K562 (cell line): ENCODE results near the gene SREBF1. TPM values are rescaled to one million over a fixed set of nuclear protein-coding genes. Genes with fewer than 3 reads are reported as not detected.
A peak's percentile ranks its signal among the peaks of the same experiment; 100 is the strongest.

Experiments used
- ATF3 ChIP-seq, 2 experiments: fragments of 450-650 bp in 1 of 2; sonication (generic) in 1 of 2; formaldehyde crosslinking in 1 of 2; IDR thresholded peaks in 1 of 2; conservative IDR thresholded peaks in 1 of 2; 2 replicates each; pipeline versions ENCODE4 v1.6.1 to v1.8.1; 2016 to 2023; ENCODE audit warnings: mild to moderate bottlenecking in 2 of 2, moderate library complexity in 2 of 2, inconsistent platforms in 1 of 2, missing genetic modification reagents in 1 of 2
- CC2D1A ChIP-seq: fragments of 450-650 bp; IDR thresholded peaks from 2 replicates; pipeline ENCODE4 v1.6.1; 2017; ENCODE audit warnings: mild to moderate bottlenecking
- FOS ChIP-seq: IDR thresholded peaks from 3 replicates; pipeline ENCODE4 v1.6.1; 2011; ENCODE audit not compliant: insufficient read length; ENCODE audit errors: extremely low read depth
- GABPB1 ChIP-seq: sonication (generic); formaldehyde crosslinking; IDR thresholded peaks from 2 replicates; pipeline ENCODE4 v1.8.0; 2022; ENCODE audit warnings: mild to moderate bottlenecking, missing genetic modification reagents
- HDAC6 ChIP-seq: IDR thresholded peaks from 2 replicates; pipeline ENCODE4 v1.6.1; 2012; ENCODE audit warnings: low read depth, mild to moderate bottlenecking, control low read depth, inconsistent platforms, low read length, moderate library complexity
- KLF13 ChIP-seq: fragments of 450-650 bp; IDR thresholded peaks from 2 replicates; pipeline ENCODE4 v1.6.1; 2016; ENCODE audit warnings: missing genetic modification characterization, low read depth, mild to moderate bottlenecking, missing compliant biosample characterization, moderate library complexity, borderline replicate concordance
- PRPF4 ChIP-seq: fragments of 200-400 bp; formaldehyde crosslinking; IDR thresholded peaks from one replicate; pipeline ENCODE4 v1.6.1; 2017; ENCODE audit warnings: low read length, low read depth, mild to moderate bottlenecking; ENCODE audit not compliant: insufficient read depth, poor library complexity, severe bottlenecking
- RBBP5 ChIP-seq: fragments of 200-600 bp; sonication (generic); IDR thresholded peaks from 2 replicates; pipeline ENCODE4 v1.6.1; 2012; ENCODE audit warnings: borderline replicate concordance, mild to moderate bottlenecking, low read length, control low read depth, inconsistent platforms; ENCODE audit not compliant: insufficient read depth, poor library complexity, severe bottlenecking
- ZNF24 ChIP-seq: fragments of 450-650 bp; IDR thresholded peaks from 2 replicates; pipeline ENCODE4 v1.6.1; 2016
- ZZZ3 ChIP-seq: fragments of 450-650 bp; IDR thresholded peaks from 2 replicates; pipeline ENCODE4 v1.6.1; 2016; ENCODE audit warnings: antibody characterized with exemption, mild to moderate bottlenecking, moderate library complexity
- polyA plus RNA-seq, 8 experiments: library from polyadenylated mRNA; depleted of rRNA in 4 of 8; stranded (reverse) in 5 of 8; unstranded in 3 of 8; fragments of >200 nt; fragmentation: Nextera tagmentation in 2 of 8; fragmentation: Illumina TruSeq in 1 of 8; extraction: Ambion mirVana in 2 of 8; extraction: Trizol in 1 of 8; gene quantifications; 2 replicates each; pipeline versions ENCODE4 v1.2.1 to v1.2.3, GENCODE V29; 2011 to 2014; ENCODE audit warnings: inconsistent platforms in 1 of 8, missing spikeins in 1 of 8
- total RNA-seq, 7 experiments: library from RNA; depleted of rRNA in 6 of 7; stranded (reverse); fragments of >200 nt in 6 of 7; fragmentation: Illumina TruSeq in 2 of 7; extraction: Trizol in 2 of 7; gene quantifications; 2 replicates each; pipeline versions ENCODE4 v1.2.1 to v1.2.3, GENCODE V29; 2011 to 2021; ENCODE audit warnings: low replicate concordance in 1 of 7
- TF ChIP-seq, protein P1 (sequence below): fragments of 450-650 bp; IDR thresholded peaks from 2 replicates; pipeline ENCODE4 v1.6.1; 2016; ENCODE audit warnings: low read depth
- TF ChIP-seq, protein P2 (sequence below): fragments of 250-450 bp; sonication (Bioruptor Pico); IDR thresholded peaks from 2 replicates; pipeline ENCODE4 v1.5.0; 2021; ENCODE audit warnings: mild to moderate bottlenecking, moderate library complexity

Gene SREBF1
- total and polyA plus RNA-seq, 9 of the 15 experiments (the other 6 are each of a cell fraction or from before 2014, with no cell fraction given): 1.6 to 169 (median 69.4) TPM

DNA sequence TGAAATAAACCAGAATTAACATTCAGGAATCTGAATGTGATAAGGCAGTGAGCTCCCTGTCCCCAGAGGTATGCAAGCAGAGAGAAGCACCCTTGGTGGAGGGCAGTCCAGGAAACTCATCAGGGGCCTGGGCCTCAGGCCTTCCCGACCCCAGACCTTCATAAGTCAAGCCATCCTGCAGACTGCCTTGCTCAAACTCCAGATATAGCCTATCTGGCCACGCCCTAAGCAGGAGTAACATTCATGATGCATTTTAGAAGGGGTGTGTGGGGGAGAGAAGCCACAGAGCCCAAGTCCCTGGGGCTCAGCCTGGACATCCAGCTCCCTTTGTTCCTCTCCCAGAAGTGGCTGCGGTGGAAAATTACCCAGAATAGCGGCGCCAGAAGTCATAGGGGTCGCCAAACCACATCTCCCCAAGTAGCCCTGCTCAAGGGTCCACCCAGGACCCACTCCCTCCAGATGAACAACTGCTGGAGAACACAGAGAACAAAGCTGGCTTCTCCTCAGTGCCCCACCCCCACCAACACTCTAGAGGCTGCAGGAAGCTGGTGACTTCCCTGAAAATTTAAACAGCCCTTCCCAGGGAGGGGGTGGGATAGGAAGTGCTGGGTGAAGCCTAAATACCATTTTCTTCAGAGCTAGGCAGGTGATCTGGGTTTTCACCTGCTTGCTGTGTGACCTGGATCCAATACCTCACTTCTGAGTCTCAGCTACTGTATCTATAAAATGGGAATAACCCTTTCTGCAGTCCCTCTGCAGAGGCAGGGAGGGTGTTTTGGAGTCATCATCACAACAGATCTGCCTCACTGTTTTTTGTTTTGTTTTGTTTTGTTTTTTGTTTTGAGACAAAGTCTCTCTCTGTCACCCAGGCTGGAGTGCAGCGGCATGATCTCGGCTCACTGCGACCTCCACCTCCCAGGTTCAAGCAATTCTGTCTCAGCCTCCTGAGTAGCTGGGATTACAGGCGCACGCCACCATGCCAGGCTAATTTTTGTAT lies 1.5 kb upstream of the SREBF1 start (continued):
- TF ChIP-seq, protein P1, sequence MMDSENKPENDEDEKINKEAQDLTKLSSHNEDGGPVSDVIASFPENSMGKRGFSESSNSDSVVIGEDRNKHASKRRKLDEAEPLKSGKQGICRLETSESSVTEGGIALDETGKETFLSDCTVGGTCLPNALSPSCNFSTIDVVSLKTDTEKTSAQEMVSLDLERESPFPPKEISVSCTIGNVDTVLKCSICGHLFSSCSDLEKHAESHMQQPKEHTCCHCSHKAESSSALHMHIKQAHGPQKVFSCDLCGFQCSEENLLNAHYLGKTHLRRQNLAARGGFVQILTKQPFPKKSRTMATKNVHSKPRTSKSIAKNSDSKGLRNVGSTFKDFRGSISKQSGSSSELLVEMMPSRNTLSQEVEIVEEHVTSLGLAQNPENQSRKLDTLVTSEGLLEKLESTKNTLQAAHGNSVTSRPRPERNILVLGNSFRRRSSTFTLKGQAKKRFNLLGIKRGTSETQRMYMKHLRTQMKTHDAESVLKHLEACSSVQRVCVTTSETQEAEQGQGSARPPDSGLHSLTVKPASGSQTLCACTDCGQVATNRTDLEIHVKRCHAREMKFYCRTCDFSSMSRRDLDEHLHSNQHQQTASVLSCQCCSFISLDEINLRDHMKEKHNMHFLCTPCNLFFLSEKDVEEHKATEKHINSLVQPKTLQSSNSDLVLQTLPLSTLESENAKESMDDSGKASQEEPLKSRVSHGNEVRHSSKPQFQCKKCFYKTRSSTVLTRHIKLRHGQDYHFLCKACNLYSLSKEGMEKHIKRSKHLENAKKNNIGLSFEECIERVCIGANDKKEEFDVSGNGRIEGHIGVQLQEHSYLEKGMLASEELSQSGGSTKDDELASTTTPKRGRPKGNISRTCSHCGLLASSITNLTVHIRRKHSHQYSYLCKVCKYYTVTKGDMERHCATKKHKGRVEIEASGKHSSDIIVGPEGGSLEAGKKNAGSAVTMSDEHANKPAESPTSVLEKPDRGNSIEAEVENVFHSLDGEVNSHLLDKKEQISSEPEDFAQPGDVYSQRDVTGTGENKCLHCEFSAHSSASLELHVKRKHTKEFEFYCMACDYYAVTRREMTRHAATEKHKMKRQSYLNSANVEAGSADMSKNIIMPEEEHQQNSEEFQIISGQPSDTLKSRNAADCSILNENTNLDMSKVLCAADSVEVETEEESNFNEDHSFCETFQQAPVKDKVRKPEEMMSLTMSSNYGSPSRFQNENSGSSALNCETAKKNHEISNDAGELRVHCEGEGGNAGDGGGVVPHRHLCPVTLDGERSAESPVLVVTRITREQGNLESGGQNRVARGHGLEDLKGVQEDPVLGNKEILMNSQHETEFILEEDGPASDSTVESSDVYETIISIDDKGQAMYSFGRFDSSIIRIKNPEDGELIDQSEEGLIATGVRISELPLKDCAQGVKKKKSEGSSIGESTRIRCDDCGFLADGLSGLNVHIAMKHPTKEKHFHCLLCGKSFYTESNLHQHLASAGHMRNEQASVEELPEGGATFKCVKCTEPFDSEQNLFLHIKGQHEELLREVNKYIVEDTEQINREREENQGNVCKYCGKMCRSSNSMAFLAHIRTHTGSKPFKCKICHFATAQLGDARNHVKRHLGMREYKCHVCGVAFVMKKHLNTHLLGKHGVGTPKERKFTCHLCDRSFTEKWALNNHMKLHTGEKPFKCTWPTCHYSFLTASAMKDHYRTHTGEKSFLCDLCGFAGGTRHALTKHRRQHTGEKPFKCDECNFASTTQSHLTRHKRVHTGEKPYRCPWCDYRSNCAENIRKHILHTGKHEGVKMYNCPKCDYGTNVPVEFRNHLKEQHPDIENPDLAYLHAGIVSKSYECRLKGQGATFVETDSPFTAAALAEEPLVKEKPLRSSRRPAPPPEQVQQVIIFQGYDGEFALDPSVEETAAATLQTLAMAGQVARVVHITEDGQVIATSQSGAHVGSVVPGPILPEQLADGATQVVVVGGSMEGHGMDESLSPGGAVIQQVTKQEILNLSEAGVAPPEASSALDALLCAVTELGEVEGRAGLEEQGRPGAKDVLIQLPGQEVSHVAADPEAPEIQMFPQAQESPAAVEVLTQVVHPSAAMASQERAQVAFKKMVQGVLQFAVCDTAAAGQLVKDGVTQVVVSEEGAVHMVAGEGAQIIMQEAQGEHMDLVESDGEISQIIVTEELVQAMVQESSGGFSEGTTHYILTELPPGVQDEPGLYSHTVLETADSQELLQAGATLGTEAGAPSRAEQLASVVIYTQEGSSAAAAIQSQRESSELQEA: no peak
- TF ChIP-seq ZZZ3: no peak
- no peak for TF ChIP-seq PRPF4
- TF ChIP-seq GABPB1 (CRISPR knock-in tag): no peak
- TF ChIP-seq CC2D1A: no peak
- TF ChIP-seq KLF13 (tag): no peak
- TF ChIP-seq, protein P2, sequence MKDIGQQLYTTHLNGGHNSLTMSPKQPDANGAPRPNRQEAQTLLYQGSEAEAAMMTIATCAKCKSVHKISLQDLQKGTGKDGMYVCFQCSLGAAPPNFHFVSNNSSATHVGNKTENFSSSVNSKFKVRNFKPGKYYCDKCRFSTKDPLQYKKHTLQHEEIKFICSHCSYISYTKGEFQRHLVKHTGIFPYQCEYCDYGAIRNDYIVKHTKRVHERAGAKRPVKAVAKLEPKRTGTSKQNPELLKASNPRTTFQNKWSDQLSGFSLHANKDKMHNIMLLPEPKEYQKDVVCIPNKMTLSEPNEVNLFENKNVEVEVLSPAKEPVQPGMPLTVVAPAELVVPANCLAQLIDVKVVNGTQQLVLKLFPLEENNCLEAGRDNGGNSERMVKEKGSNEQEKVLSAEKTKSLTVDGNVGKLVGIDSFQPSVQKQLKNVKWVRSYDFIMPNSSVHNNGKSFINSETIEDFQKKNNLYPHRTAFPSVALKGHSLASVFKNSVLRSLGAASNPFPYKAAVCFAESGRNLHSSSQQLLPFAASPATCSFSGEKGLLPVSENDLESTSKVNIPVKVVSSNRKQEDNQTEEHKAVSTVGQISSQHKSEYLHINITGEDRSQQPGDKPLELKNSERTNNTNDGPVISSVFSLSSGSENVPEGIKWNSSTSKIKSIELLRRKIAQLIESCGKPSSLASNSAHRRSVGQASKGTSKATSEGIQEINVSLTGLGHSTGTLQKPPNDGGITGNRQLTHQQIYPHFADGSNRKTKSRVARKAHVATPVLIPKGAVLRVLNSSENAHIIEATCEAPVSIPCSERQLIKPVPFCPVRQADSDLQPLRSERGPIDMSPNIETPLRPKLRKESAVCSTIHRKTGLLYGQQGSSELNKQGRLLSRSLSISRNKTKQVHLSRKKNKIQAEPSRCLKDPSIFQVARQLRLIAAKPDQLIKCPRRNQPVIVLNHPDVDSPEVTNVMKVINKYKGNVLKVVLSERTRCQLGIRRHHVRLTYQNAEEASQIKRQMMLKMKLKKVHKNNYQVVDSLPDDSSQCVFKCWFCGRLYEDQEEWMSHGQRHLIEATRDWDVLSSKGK (CRISPR knock-in tag): no peak
- TF ChIP-seq FOS: no peak
- no peak for TF ChIP-seq ATF3 (IDR thresholded peaks at IDR 0.05)
- TF ChIP-seq ATF3 (CRISPR knock-in tag; conservative IDR thresholded peaks at IDR 0.05): no peak
- peak; percentile 57 for TF ChIP-seq RBBP5
- TF ChIP-seq HDAC6: no peak
- no peak for TF ChIP-seq ZNF24
